Thyroid gland (tissue), 4 donors: ENCODE data around the gene TAF6L. TPM values are rescaled to one million over a fixed set of nuclear protein-coding genes. Genes with fewer than 3 reads are reported as not detected.
A peak's percentile ranks its signal among the peaks of the same experiment; 100 is the strongest.

Experiments
- DNase-seq, 2 donors: peaks; one replicate each; pipeline ENCODE4 v3.0.0-alpha.2; 2019
- H3K27ac ChIP-seq, 3 donors: fragments of 200-600 bp; sonication (generic); 1 replicate in 2 of 3; 2 replicates in 1 of 3; pipeline ENCODE4 v1.5.1; 2016 to 2019; ENCODE audit warnings: mild to moderate bottlenecking in 1 of 3, moderate library complexity in 1 of 3
- H3K27me3 ChIP-seq: fragments of 200-600 bp; sonication (generic); one replicate; pipeline ENCODE4 v1.5.1; 2019
- H3K36me3 ChIP-seq, 2 donors: fragments of 200-600 bp; sonication (generic); one replicate each; pipeline ENCODE4 v1.5.1; 2016 to 2019
- H3K4me1 ChIP-seq, 2 donors: fragments of 200-600 bp; sonication (generic); one replicate each; pipeline ENCODE4 v1.5.1; 2017 to 2019
- H3K4me3 ChIP-seq, 3 donors: fragments of 200-600 bp; sonication (generic); replicated peaks in 1 of 3; 1 replicate in 2 of 3; 2 replicates in 1 of 3; pipeline ENCODE4 v1.5.1; 2016; ENCODE audit warnings: mild to moderate bottlenecking in 1 of 3
- H3K9me3 ChIP-seq: fragments of 200-600 bp; sonication (generic); one replicate; pipeline ENCODE4 v1.5.1; 2017
- CTCF ChIP-seq, 6 experiments: fragments of 200-600 bp in 3 of 6; fragments of 450-650 bp in 3 of 6; sonication (generic) in 3 of 6; IDR thresholded peaks; one replicate each; pipeline ENCODE4 v1.5.1; 2016 to 2019; ENCODE audit warnings: antibody characterized with exemption in 6 of 6, mild to moderate bottlenecking in 2 of 6, inconsistent platforms in 1 of 6, moderate library complexity in 1 of 6
- POLR2A ChIP-seq, 2 donors: fragments of 450-650 bp; IDR thresholded peaks; one replicate each; pipeline ENCODE4 v1.6.1; 2017; ENCODE audit warnings: antibody characterized with exemption in 2 of 2, mild to moderate bottlenecking in 2 of 2, moderate library complexity in 1 of 2
- WGBS, 2 donors: methylation state at CpG; one replicate each; pipeline ENCODE4 v1.1.5; 2017; 5-methylcytosine and 5-hydroxymethylcytosine counted together
- intact Hi-C: fragments of 100-400 bp; cut with DNase I; formaldehyde crosslinking; loops from one replicate; pipeline ENCODE4 v1.15.1; 2023
- total RNA-seq, 4 donors: library from RNA; depleted of rRNA; stranded (reverse); fragments of >200 nt; gene quantifications; one replicate each; pipeline ENCODE4 v1.2.3, GENCODE V29; 2016

Gene TAF6L
- total RNA-seq, 4 donors from 2014 or later: 41.2 to 55.0 (median 45.5) TPM

GRCh38 chr11:62752177-62752785 lies 18.9 kb upstream of the TAF6L start:
- no peak overlapping the region for H3K4me3 ChIP-seq
- H3K27ac ChIP-seq: no peak overlapping the region
- no peak for DNase-seq
- H3K36me3 ChIP-seq: peaks cover 7 to 9% of the 10 kb centered on the region in 2 donors
- intact Hi-C loops: no loop called here
- no peak for TF ChIP-seq CTCF (IDR thresholded peaks at IDR 0.05)
- TF ChIP-seq POLR2A (IDR thresholded peaks at IDR 0.05): no peak
- no peaks in the 10 kb centered on the region for H3K27me3 ChIP-seq
- peaks cover 13 to 26% of the 10 kb centered on the region in 2 donors for H3K4me1 ChIP-seq
- 97 to 98% methylated on average over 13 of the region's 14 CpGs for WGBS, 2 donors
- H3K9me3 ChIP-seq: no peaks in the 10 kb centered on the region

GRCh38 chr11:62752994-62753735 lies 18.0 kb upstream of the TAF6L start:
- no peak for TF ChIP-seq CTCF (IDR thresholded peaks at IDR 0.05)
- TF ChIP-seq POLR2A (IDR thresholded peaks at IDR 0.05): no peak
- peak overlapping the region in 2 of 3 donors; percentile 75 to 94 for H3K27ac ChIP-seq
- WGBS, 2 donors: 89 to 91% methylated on average over 7 to 15 of the region's 15 CpGs

GRCh38 chr11:62753736-62754603 lies 17.2 kb upstream of the TAF6L start, which contains the start of gene ZBTB3:
ZBTB3 (minus strand) TSS chr11:62754160; CDS start chr11:62753664, 496 bp downstream.
- intact Hi-C loops: no loop called here
- H3K4me3 ChIP-seq: peak within 1 kb of the TSS; percentile 9 to 59 (median 19)
- H3K27ac ChIP-seq: peak within 1 kb of the TSS; percentile 62 to 94 (median 75)
- H3K9me3 ChIP-seq: no peaks in the 10 kb centered on the region
- peak; percentile 33 to 89 for TF ChIP-seq POLR2A (IDR thresholded peaks at IDR 0.05)
- peak in 1 of 6 experiments; percentile 26 for TF ChIP-seq CTCF (IDR thresholded peaks at IDR 0.05)
- WGBS, 2 donors: 1% methylated on average over 38 to 46 of the region's 47 CpGs
- peak; percentile 99 for DNase-seq
- H3K4me1 ChIP-seq: peaks cover 10 to 21% of the 10 kb centered on the region in 2 donors
- H3K36me3 ChIP-seq: peaks cover 7 to 9% of the 10 kb centered on the region in 2 donors
- no peaks in the 10 kb centered on the region for H3K27me3 ChIP-seq

More at GRCh38 chr11:62752994-62753735, 18.0 kb upstream of the TAF6L start:
- DNase-seq: peak in 1 of 2 donors; percentile 12
- intact Hi-C loops: no loop called here
- Histone ChIP-seq H3K9me3 (no peaks in the 10 kb centered on the region), H3K4me3 (peak overlapping the region in 1 of 3 donors; percentile 59), H3K4me1 (peaks cover 10 to 21% of the 10 kb centered on the region in 2 donors), H3K36me3 (peaks cover 7 to 9% of the 10 kb centered on the region in 2 donors), H3K27me3 (no peaks in the 10 kb centered on the region)

- 81% methylated on average over 10 of the region's 10 CpGs for WGBS, 2 donors
- Histone ChIP-seq H3K27ac (no peak overlapping the region), H3K36me3 (peaks cover 7 to 9% of the 10 kb centered on the region in 2 donors), H3K9me3 (no peaks in the 10 kb centered on the region), H3K27me3 (no peaks in the 10 kb centered on the region), H3K4me1 (peaks cover 10 to 21% of the 10 kb centered on the region in 2 donors), H3K4me3 (no peak overlapping the region)
- TF ChIP-seq CTCF (IDR thresholded peaks at IDR 0.05) (no peak), POLR2A (IDR thresholded peaks at IDR 0.05) (no peak)
- no peak for DNase-seq
- intact Hi-C loops: no loop called here
Observed at GRCh38 chr11:62755086-62755615, 16.0 kb upstream of the TAF6L start.
